PC-9 (cell line): ENCODE measurements around the gene RCE1.

Experiments
- EZH2 ChIP-seq: fragments of 200-600 bp; sonication (generic); IDR thresholded peaks from 2 replicates; pipeline ENCODE4 v1.8.0; 2017; ENCODE audit warnings: antibody characterized with exemption, low read depth
- TF ChIP-seq, protein P1 (sequence below): fragments of 200-600 bp; sonication (generic); conservative IDR thresholded peaks from 2 replicates; pipeline ENCODE4 v1.6.1; 2017; ENCODE audit warnings: mixed run types, antibody characterized with exemption, mild to moderate bottlenecking, moderate library complexity

DNA sequence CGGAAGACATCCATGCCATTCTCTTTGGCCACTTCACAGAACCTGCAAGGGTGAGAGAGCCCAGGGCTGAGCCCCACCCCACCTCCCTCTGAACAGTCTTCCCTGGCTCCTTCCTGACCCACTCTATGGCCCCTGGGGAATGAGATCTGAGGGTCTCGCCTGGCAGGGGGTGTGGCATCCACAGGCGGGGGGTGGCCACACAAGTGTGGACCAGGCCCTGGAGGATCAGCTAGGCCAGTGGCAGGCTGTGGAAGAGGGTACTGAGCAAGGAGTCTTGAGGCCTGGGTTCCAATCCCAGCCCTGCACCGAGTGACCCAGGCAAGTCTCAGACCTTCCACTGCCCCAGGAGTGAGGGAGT is 8.0 kb downstream of the RCE1 start:
- TF ChIP-seq, protein P1, sequence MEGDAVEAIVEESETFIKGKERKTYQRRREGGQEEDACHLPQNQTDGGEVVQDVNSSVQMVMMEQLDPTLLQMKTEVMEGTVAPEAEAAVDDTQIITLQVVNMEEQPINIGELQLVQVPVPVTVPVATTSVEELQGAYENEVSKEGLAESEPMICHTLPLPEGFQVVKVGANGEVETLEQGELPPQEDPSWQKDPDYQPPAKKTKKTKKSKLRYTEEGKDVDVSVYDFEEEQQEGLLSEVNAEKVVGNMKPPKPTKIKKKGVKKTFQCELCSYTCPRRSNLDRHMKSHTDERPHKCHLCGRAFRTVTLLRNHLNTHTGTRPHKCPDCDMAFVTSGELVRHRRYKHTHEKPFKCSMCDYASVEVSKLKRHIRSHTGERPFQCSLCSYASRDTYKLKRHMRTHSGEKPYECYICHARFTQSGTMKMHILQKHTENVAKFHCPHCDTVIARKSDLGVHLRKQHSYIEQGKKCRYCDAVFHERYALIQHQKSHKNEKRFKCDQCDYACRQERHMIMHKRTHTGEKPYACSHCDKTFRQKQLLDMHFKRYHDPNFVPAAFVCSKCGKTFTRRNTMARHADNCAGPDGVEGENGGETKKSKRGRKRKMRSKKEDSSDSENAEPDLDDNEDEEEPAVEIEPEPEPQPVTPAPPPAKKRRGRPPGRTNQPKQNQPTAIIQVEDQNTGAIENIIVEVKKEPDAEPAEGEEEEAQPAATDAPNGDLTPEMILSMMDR: no peak
- no peak for TF ChIP-seq EZH2
